ENCODE results near the gene HDGFL1. TPM values are rescaled to one million over a fixed set of nuclear protein-coding genes. Genes with fewer than 3 reads are reported as not detected.

HDGFL1 gene
- total RNA-seq, 1 experiment from 2014 or later: not detected

DNA sequence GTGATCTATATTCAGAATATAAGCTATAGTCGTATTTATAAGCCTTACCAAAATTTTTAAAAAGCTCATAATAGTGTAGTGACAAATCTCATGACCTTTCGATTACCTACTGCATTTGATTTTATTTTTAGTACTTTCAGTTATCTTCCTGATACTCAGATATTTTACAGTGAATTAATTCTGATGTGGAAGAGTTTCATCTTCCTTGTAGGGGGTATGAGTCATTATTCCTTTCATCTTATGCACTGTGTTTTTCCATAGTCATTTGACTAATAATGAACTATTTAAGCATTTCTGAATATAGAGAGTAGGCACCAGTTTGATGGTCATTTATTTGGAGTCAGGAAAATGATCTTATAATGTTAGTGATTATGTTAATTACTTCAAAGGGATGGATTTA is 36.4 kb downstream of the HDGFL1 start:
- POLR2A ChIA-PET: no interaction called here
- intact Hi-C loops (cut with micrococcal nuclease): no loop called here
- Mint-ChIP-seq H3K27ac (ENCODE audit: low read depth, unreplicated experiment) (no peak overlapping the region), H3K4me3 (ENCODE audit: unreplicated experiment) (no peak overlapping the region), H3K36me3 (ENCODE audit: insufficient read depth, unreplicated experiment) (no peaks in the 10 kb centered on the region), H3K27me3 (ENCODE audit: insufficient read depth, unreplicated experiment) (no peaks in the 10 kb centered on the region), H3K4me1 (ENCODE audit: insufficient read depth, unreplicated experiment) (no peaks in the 10 kb centered on the region), H3K9me3 (ENCODE audit: unreplicated experiment) (no peaks in the 10 kb centered on the region)
- TF ChIP-seq, protein P1, sequence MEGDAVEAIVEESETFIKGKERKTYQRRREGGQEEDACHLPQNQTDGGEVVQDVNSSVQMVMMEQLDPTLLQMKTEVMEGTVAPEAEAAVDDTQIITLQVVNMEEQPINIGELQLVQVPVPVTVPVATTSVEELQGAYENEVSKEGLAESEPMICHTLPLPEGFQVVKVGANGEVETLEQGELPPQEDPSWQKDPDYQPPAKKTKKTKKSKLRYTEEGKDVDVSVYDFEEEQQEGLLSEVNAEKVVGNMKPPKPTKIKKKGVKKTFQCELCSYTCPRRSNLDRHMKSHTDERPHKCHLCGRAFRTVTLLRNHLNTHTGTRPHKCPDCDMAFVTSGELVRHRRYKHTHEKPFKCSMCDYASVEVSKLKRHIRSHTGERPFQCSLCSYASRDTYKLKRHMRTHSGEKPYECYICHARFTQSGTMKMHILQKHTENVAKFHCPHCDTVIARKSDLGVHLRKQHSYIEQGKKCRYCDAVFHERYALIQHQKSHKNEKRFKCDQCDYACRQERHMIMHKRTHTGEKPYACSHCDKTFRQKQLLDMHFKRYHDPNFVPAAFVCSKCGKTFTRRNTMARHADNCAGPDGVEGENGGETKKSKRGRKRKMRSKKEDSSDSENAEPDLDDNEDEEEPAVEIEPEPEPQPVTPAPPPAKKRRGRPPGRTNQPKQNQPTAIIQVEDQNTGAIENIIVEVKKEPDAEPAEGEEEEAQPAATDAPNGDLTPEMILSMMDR (IDR thresholded peaks at IDR 0.05; ENCODE audit: unreplicated experiment): no peak
- CTCF ChIA-PET: interaction anchor here (0.7 kb wide), 1 partner anchor 25 kb away, joined by 3 read pairs; no protein-coding TSS in a partner anchor
- no peak for DNase-seq (ENCODE audit: unreplicated experiment)
- no TSS peak for BruUV-seq (replicated peaks)

- no peaks in the 10 kb centered on the region for H3K4me1 Mint-ChIP-seq (ENCODE audit: insufficient read depth, unreplicated experiment)
- intact Hi-C loops (cut with micrococcal nuclease): loop anchor here (5.0 kb wide), 1 partner anchor 197 kb away; no protein-coding TSS in a partner anchor
- TF ChIP-seq, protein P1 (IDR thresholded peaks at IDR 0.05; ENCODE audit: unreplicated experiment): no peak
- DNase-seq (ENCODE audit: unreplicated experiment): no peak
- no peaks in the 10 kb centered on the region for H3K36me3 Mint-ChIP-seq (ENCODE audit: insufficient read depth, unreplicated experiment)
- POLR2A ChIA-PET: no interaction called here
- CTCF ChIA-PET: no interaction called here
- H3K27ac Mint-ChIP-seq (ENCODE audit: low read depth, unreplicated experiment): no peak overlapping the region
- H3K9me3 Mint-ChIP-seq (ENCODE audit: unreplicated experiment): no peaks in the 10 kb centered on the region
- no peak overlapping the region for H3K4me3 Mint-ChIP-seq (ENCODE audit: unreplicated experiment)
- BruUV-seq (replicated peaks): no TSS peak
- no peaks in the 10 kb centered on the region for H3K27me3 Mint-ChIP-seq (ENCODE audit: insufficient read depth, unreplicated experiment)
These were observed 40.8 kb downstream of the HDGFL1 start for GRCh38 chr6:22610127-22610526.

GRCh38 chr6:22612236-22612635 is 42.9 kb downstream of the HDGFL1 start:
- Mint-ChIP-seq H3K27me3 (ENCODE audit: insufficient read depth, unreplicated experiment) (no peaks in the 10 kb centered on the region), H3K4me3 (ENCODE audit: unreplicated experiment) (no peak overlapping the region), H3K9me3 (ENCODE audit: unreplicated experiment) (no peaks in the 10 kb centered on the region), H3K27ac (ENCODE audit: low read depth, unreplicated experiment) (no peak overlapping the region), H3K36me3 (ENCODE audit: insufficient read depth, unreplicated experiment) (no peaks in the 10 kb centered on the region), H3K4me1 (ENCODE audit: insufficient read depth, unreplicated experiment) (no peaks in the 10 kb centered on the region)
- ChIA-PET POLR2A (interaction anchor here (0.6 kb wide), 1 partner anchor 36 kb away, joined by 3 read pairs; no protein-coding TSS in a partner anchor), CTCF (no interaction called here)
- intact Hi-C loops (cut with micrococcal nuclease): loop anchor here (5.0 kb wide), 1 partner anchor 195 kb away; no protein-coding TSS in a partner anchor
- no peak for DNase-seq (ENCODE audit: unreplicated experiment)
- no TSS peak for BruUV-seq (replicated peaks)
- TF ChIP-seq, protein P1 (IDR thresholded peaks at IDR 0.05; ENCODE audit: unreplicated experiment): no peak

DNA sequence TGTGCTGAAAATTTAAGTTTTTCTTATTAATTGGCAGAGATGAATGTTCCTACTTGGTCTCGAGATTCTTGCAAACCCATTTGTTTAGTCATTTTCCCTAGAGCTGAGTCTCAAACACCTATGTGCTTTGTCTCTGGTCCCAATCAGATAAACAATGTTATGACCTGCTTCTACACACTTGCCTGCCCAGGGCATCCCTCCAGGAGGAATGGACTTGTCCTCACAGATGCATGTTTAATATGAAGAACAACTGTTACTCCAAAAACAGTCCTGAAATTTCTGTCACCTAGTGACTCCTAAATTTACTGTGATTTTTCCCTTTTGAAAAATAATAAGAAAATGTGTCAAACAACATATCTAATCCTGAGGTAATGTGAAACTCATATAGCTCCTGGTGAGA is 43.7 kb downstream of the HDGFL1 start:
- TF ChIP-seq, protein P1 (IDR thresholded peaks at IDR 0.05; ENCODE audit: unreplicated experiment): no peak
- Mint-ChIP-seq H3K9me3 (ENCODE audit: unreplicated experiment) (peaks cover 2% of the 10 kb centered on the region), H3K4me3 (ENCODE audit: unreplicated experiment) (no peak overlapping the region), H3K36me3 (ENCODE audit: insufficient read depth, unreplicated experiment) (no peaks in the 10 kb centered on the region), H3K4me1 (ENCODE audit: insufficient read depth, unreplicated experiment) (no peaks in the 10 kb centered on the region), H3K27me3 (ENCODE audit: insufficient read depth, unreplicated experiment) (no peaks in the 10 kb centered on the region), H3K27ac (ENCODE audit: low read depth, unreplicated experiment) (no peak overlapping the region)
- intact Hi-C loops (cut with micrococcal nuclease): loop anchor here (5.0 kb wide), 1 partner anchor 194 kb away; no protein-coding TSS in a partner anchor
- CTCF ChIA-PET: interaction anchor here (0.6 to 0.7 kb wide), 2 partner anchors 409 to 552 kb away, joined by 3 read pairs; no protein-coding TSS in a partner anchor
- POLR2A ChIA-PET: interaction anchor here (0.6 kb wide), 1 partner anchor 180 kb away, joined by 3 read pairs; no protein-coding TSS in a partner anchor
- BruUV-seq (replicated peaks): no TSS peak
- no peak for DNase-seq (ENCODE audit: unreplicated experiment)
